SKM-1 (cell line): ENCODE results near the gene TRABD.

Experiments
- DNase-seq: peaks from one replicate; lab custom pipeline; 2025; ENCODE audit not compliant: unreplicated experiment; lab: John Stamatoyannopoulos, UW

Gene TRABD

GRCh38 chr22:50217543-50218152 is 31.9 kb downstream of the TRABD start:
- DNase-seq = no peak

- no peak for DNase-seq
These were observed 32.7 kb downstream of the TRABD start for GRCh38 chr22:50218153-50218995.

- DNase-seq = no peak
These were observed 33.4 kb downstream of the TRABD start for GRCh38 chr22:50218996-50219727.

GRCh38 chr22:50219800-50220602 is 34.3 kb downstream of the TRABD start:
- DNase-seq = no peak

GRCh38 chr22:50220603-50221409 is 35.1 kb downstream of the TRABD start:
- no peak for DNase-seq

GRCh38 chr22:50221410-50222300 is 35.9 kb downstream of the TRABD start:
- DNase-seq = no peak

- DNase-seq = no peak
These were observed 36.8 kb downstream of the TRABD start for GRCh38 chr22:50222508-50222907.

GRCh38 chr22:50224071-50224470 is 38.4 kb downstream of the TRABD start:
- no peak for DNase-seq

GRCh38 chr22:50225200-50225969 is 39.7 kb downstream of the TRABD start:
- no peak for DNase-seq

- no peak for DNase-seq
These were observed 40.6 kb downstream of the TRABD start for GRCh38 chr22:50226063-50226874.

- DNase-seq = no peak
These were observed 41.1 kb downstream of the TRABD start for GRCh38 chr22:50226875-50227165.

- DNase-seq = no peak
These were observed 42.0 kb downstream of the TRABD start for GRCh38 chr22:50227579-50228215.

- no peak for DNase-seq
These were observed 42.7 kb downstream of the TRABD start for GRCh38 chr22:50228366-50228765.

- no peak for DNase-seq
These were observed 43.7 kb downstream of the TRABD start for GRCh38 chr22:50229370-50229769.

GRCh38 chr22:50232481-50233151 is 46.9 kb downstream of the TRABD start:
- no peak for DNase-seq

GRCh38 chr22:50233223-50233622 is 47.5 kb downstream of the TRABD start:
- DNase-seq = no peak
